ENCODE results near the gene CDCA4.

The CDCA4 gene

DNA sequence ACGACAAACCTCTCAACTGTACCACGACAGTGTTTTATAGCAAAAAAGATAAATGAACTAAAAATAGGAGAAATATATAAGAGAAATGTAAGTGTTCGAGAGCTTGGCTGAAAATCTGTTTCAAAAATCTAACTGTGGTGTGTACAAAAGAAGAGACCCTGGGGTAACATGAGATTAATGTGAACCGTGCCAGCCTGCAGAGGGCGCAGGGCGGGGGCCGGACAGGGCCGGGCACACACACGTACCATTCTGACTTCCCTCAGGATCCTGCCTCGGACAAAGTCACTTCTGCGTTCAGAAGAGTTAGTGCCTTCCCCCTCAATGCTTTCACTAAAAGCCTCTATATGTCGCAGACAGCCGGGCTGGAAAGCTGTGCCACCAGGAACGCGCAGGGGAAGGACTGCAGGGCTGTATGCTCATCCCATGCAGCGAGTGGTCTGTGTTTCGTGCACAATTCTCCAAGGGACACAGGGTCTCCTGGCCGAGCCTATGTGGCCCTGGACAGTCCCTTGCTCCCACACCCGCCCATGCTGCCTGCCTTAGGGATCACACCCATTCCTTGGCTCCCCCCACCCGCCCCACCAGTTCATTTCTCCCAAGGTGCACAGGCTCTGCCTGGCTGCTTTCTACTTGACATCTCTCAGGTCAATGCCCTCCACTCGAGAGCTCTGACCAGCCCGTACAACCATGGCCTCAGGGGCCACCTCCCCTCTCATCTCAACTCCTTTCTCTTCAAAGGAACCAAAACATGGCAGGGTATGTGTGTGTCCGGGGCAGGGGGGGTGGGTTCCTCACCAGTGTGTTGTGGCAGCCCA, 8.5 kb downstream of the CDCA4 start:
- peak; percentile 39 for DNase-seq

DNA sequence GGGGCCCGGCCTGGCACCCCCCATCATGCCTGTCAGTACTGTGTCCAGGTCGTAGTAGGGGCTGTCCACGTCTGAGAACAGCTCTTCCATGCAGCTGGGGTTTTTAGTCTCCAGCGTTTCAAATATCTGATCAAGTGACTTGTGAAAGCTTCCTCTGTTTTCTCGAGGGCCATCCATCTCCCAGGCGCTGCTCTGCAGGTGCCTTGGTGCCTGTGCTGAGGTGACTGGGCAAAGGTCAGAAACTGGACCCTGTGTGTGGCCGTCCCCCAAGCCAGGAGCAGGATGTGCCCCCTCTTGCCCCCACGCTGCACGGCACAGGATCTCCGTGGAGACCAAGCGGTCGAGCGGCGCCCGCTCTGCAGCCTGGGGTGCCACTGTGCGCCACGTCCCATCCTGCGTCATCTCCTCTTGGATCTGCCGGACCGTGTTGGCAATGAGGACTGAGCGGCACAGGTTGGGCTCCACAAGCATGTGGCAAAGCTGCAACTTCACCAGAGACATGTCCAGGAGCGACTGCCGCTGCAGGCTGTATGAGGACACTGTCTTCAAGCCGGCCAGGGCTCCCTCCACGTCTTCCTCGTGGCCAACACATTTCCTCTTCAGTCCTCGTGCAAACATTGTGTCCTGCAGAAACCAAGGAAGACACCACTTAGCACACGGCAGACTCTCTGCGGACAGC, 9.4 kb downstream of the CDCA4 start:
- DNase-seq, result no peak

DNA sequence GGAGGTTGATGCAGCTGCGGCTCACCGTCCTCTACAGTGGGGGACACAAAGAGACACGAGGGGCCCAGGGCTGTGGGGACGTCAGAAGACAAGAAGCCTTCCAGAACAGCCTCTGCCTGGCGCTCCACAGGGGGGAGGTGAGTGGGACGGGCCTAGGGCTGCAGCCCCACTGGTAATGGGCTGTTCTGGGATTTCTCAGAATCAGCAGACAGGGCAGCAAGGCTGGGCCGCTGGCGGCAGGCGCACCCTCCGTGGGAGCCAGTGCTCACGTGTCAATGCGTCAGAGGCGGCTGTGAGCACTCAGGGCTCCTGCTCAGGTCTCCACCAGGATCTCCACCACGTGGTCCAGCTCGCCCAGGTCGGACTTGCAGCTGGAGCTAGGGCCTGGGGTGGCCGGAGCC, 10.0 kb downstream of the CDCA4 start:
- no peak for DNase-seq

DNA sequence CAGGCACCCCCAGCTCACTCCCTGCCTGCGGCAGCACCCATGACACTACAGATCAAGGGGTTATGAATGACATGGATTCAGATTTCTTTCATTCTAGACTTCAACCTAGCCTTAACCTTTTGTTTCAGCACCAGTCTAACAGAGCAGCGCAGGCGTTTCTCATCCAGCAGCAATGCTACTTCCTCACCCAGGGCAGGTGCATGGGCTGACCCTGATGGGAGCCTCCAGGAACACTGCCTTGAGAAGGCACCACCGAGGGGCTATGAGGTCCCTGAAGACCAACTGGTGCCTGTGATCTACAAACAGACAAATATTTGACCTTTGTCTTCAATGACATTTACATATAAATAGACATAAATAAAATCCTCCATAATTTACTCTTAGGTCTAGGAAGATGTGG, 10.8 kb downstream of the CDCA4 start:
- no peak for DNase-seq

DNA sequence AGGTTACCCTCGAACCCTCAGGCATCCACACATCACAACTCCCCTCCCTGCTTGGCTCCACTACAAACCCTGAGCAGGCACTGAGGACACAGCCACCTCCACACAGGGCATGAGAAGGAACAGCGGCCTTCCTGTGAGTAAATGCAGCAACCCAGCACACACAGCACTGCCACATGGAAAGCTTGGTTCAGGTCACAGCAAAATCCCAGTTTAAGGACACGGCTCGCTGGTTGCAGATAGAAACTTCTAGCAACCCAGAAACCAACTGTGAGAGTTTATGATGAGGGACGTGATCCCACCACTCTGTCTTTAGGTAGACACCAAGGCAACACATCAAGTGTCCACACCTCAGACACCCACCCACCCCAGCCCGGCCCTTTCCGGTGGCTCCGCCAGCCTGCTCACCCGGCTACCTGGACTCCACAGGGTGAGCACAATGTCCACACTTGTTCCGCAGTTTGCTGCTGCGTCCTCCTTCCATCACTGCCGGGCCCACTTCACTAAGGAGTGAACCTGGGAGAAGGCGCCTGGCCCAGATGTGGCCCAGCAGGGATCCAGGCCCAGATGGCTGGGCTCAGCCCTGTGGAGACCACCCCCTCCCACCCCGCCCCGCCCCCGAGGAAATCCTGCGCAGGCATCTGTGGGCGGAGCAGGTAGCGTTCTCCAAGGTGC, 13.2 kb downstream of the CDCA4 start:
- DNase-seq, result no peak

DNA sequence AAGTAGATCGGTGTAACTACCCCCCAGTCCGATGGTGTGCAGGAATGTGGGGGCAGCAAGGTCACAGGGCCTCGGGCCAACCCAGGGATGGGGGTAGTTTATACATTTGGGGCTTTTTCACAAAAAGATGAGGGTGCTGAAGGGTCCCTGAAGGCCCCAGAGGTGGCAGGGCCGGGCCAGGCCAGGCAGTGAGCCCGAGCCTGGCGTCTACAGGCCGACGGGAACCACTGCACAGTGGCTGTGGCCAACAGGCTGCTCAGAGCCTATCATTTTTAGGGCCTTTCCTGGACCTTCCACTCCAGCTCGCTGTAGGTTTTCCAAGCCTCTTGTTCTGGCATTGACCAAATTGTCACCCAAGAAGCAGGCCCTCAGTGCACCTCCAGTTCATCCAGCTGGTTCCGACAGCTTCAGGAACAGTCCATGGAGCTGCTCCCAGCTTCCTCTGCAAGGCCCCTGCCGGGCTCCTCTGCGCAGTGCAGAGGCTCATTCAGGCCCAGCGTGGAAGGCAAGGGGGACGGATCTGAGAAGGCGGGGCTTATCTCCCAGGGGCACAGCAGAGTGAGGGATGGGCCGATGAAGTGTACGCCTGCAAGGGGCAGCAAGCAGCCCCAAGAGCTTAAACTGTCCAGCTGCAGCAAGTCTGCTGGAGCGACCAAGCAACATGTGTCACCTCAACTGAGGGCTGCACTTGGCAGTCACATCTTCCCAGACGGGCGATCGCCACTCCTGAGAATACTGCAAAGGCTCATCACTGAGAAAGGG, 13.9 kb downstream of the CDCA4 start:
- no peak for DNase-seq

DNA sequence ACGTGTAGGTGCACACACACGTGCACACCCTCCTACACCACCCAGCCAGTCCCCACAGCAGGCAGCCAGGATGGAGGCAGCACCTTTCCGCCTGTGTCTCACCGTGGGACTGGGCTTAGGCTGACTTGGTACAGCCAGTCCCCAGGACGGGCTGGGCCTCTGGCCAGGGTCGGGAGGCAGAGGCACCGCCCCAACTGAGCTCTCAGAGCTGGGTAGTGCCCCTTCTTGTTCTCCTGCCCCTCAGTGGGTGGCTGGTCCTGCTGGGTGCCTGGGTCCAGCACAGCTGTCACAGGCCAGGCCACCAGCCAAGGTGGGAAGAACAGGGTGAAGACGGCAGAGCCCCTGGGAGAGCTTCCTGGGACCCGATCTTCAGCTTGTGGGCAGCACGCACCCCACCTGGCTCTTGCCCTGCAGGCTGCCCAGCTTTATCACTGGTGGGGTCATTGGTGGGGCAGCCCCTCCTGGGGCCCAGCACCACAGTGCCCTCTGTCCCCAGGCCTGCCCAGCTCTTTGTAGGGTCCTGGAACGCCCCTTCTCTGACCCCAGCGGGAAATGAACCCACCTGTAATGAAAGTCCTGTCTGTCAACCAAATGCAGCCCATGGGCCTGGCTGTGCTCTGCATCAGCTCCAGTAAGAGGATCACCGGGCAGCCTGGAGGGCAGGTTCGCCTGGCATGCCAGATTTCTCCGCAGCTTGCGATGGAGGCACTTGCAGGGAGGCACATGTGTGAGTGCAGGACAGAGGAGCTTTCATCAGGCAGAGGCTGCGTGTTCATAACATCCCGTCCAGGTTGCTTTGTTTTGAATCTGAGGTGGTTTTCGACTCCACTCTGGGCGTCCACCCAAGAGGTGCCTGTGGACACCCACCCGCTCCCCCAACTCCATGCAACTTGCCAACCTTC, 14.7 kb downstream of the CDCA4 start:
- no peak for DNase-seq

DNA sequence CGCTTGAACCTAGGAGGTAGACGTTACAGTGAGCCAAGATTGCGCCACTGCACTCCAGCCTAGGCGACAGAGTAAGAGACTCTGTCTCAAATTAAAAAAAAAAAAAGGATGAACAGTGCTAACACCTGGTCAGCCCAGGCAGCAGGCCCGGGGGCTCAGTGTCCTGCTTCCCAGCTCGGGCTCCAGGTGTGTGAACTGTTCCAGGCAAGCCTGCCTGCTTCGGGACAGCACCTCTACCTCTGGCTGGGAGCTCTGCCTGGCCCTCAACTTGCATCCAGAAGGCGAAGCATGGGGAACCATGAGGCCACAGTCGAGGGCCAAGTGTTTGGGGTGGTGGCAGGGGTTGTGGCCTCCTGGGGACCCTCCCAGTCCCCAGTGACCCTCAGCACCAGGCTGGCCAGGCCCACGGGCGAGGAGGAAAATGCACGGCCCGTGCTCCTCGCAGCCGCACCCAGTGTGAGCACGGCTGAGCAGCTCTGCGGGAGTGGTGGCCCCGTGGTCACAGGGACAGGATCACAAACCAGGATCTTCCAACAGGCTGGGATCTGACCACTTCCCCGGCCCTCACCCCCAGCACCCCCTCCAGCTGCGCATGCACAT, 15.5 kb downstream of the CDCA4 start:
- no peak for DNase-seq

DNA sequence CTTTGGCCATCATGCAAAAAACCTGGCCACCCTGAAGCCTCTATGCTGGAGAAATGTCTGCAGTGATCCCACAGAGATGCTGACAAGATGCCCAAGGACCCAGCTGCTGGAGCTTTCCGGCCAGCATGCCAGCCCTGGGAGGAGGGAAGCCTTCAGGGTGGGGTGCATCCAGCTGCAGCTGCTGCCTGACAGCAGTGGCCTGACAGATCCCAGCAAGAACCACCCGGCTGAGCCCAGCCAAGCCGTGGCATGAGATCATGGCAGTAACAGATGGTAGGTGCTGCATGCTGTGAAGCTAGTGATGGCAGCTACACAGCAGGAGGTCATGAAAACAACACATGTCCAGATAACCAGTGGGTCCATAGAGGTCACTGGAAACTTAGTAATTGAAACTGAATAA, 21.5 kb downstream of the CDCA4 start:
- no peak for DNase-seq

DNA sequence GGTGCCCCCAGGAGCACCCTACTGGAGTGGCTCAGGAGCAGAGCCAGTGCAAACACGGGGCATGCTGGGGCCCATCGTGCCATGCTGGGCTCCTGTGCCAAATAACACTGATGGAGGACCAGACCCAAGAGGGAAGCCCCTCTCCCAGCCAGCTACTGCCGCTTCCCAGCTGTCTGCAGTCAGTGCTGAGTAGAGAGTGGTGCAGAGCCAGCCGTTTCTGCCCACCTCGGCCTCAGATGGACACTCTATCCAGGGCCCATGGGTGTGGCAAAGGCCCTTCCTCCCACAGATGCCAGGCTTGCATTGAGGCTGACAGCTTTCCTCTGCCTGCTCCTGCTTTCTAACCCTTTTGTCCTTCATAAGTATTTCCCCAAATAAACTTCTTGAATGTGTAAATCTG, 22.1 kb downstream of the CDCA4 start:
- DNase-seq, result no peak

DNA sequence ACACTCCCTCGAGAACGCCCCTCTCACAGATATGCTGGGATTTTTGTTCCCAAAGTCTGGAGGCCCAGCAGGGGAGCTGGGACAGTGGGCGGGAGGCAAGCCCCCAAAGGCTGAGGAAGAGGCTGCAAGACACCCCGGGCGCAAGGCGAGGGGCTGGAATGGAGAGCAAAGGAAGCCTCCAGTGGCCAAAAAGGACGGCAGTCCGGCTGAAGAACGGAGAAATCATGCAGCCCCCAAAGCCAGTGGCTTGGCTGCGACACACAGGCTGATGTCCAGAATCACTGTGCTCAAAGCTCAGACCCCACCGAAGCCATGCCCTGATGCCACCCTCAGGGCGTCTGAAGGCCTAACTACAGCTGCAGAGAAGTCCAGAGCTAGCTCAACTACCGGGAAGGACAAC, 24.4 kb downstream of the CDCA4 start:
- no peak for DNase-seq

DNA sequence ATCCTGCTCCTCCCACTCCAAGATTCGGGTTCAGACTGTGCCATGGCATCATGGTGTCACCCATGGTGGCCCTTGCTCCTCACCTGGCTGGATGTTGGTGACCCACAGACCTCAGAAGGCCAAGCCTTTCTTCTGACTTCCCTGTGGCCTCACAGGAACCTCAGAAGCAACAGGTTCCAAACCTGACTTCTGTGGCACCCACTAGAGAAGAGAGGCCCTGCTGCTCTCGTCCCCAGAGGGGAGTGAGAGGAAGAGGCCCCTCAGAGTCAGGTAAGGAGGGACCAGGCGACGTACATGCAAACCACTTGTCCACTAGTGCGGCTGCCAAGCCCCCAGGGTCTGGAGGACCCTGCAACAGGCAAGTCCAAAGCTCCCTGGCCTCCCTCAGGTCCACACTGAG, 24.9 kb downstream of the CDCA4 start:
- DNase-seq, result no peak

DNA sequence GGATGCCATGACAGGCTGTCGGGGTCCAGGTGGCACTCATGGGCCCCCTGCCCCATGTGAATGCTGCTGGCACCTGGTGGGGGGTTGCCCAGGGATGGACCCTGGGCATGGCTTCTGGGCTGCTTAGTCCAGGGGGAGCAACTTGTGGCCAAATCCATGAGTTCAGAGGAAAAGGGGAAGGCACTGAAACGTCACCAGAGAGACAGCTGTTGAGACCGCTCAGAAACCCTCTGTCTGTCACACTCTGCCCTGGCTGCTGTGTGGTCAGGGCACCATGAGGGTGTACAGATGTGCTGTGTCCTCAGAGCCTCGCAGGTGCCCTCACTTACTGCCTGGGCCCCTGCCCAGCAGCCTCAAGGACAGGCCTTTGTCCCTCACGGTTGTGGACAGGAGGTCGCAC, 25.9 kb downstream of the CDCA4 start:
- DNase-seq, result no peak

DNA sequence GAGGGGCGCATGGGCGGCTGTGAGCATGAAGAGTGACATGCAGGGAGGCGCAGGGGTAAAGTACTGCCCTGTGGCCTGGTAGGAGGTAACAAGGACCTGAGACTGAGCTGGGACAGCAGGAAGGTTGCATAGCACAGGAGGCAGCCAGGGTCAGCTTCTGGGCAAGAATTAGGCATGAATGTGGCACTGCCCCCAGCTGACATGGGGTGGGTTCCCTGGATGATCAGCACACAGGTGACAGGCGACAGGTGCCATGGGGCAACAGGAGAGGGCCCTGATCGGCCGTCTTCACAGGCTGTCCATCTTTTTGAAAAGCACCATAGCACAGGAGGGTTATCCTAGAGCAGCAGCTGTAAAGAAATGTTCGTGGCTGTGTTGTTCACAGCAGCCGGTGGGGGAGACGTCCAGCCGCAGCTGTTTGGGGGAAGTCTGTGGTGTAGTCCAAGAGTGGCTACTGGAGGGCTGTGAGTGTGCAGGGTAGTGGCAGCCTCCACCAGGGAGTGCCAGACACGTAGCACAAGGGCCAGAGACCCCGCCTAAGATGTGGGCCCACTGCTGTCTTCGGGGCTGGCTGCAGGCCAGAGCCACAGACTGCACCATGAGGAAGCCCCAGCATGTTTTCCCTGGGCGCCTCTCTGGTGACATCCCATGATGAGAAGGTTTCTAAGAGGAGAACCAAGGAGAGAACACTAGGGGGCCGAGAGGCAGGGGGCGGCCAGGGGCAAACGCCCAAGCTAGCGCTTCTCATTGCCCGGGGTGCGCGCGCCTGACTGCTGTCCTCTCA, 26.9 kb downstream of the CDCA4 start:
- DNase-seq, result peak; percentile 38

DNA sequence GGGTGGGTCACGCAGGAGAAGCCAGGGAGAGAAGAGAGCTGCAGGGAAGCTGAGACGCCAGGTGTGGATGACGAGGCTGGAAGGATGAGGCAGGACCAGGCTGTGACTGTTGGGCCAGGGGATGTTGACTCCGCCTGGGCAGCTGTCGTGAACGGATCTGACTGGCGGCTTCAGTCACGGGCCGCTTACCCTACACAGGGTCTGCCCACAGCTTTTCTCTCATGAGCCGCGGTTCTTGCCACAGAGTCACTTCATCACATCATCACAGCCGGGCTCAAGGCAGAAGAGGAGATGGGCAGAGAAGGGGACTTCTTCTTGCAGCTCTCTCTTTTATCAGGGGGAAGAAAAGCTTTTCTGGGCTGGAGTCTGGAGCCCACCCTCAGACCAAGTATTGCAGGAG, 27.6 kb downstream of the CDCA4 start:
- DNase-seq, result no peak

DNA sequence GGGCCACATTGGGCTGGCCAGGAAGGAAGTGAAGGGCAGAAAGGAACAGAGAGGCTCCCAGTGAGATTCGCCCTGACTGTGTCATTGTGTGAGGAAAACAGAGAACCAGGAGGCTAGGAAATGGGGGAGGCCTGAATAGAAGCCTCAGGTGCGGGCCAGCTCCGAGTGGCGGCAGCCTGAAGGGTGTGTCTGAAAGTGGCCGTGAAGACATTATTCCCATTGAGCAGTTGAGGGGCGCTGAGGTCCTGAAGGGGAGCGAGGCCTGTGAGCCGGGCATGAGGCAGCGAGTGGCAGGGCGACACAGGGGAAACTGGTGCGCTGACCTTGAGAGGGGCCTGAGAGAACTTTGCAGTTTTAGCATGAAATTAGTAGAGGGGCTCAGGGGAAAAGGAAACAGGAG, 28.4 kb downstream of the CDCA4 start:
- DNase-seq, result no peak

DNA sequence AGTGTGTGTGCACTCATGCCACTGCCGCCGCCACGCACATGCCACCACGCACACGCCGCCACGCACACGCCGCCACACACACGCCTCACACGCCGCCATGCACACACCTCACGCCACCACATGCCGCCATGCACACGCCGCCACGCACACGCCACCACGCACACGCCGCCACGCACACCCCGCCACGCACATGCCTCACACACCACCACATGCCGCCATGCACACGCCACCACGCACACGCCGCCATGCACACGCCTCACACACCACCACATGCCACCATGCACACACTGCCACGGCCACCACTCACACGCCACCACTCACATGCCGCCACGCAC, 29.0 kb downstream of the CDCA4 start:
- DNase-seq, result no peak

DNA sequence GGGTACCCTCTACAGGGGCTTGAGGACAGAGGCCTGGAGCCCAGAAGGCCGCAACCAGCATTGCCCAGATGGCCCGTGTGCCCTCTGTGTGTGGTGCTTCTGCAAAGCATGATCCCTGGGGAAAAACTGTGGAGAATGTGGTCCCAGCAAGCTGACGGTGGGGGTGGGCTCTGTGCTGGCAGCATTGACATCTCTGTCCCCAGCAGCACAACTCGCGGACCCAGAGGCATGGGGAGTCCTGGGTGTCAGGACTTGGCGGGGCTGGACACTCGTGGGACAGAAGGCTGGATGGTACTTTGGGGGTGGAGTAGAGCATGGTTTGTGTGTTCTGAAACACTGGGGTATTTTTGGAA, 31.0 kb downstream of the CDCA4 start:
- DNase-seq, result no peak

DNA sequence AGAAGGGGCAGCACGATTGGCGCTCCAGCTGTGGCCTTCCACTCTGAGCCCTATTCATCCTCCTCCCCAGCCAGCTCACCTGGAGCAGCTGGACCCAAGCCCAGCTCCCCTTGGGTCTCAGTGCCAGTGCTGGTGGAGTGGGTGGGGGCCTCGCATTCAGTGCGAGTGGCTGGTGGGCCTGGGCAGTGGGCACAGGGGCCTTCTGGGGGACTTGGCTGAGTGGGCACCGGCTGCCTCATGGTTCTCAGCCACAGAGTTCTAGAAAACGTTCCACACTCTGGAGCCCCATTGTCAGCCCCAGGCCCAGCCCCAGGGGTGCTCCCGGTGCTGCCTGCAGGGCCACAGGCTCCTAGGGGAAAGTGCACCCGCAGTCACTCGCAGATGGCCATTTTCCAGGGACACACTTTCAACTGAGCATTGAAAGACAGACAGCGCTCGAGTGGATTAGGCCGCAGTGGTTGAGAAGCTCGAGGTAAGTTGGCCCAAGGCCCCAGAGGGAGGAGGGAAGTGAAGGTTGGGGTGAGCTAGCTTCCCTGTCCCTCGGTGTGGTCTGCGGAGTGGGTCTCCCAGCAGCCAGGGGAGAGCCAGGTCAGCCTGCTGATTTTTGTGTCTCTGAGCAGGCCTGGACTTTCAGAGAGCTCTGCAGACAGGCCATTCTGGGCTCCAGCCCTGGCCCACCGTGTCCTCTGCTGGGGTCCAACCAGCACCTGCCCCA, 31.5 kb downstream of the CDCA4 start:
- no peak for DNase-seq

DNA sequence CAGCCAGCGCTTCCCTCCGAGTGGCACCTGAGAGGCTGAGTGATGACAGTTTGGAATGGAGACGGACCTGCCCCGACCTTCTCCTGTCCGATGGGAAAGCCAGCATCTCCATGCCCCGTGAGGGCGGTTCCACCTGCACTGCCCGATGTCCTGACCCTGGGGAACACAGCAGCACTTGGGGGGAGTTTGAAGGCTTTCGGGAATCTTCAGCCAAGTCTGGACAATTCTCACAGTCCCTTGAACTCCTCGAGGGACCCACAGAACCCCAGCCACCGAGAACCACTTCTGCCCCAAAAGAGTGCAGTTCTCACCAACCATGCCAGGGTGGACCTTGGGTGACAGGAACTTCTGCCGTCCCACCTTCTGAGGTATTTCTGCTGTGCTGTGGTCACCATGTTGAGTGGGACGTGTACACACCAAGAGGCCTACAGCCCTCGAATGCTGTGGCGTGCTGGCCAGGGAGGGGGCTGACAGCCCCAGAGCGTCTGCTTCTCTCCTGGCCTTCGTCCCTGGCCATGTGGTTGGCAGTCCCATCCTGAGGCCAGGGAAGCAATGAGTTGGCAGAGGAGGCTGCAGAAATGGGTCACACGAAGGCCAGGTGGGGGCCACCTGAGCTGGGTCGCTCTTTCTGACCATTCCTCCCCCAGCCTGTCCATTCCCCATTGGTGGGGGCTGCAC, 34.3 kb downstream of the CDCA4 start:
- no peak for DNase-seq

Measured in hematopoietic multipotent progenitor cell treated with erythropoietin and hydrocortisone succinate and interleukin-3 and kit ligand, for 6 days (in vitro differentiated cells).